Measurements from ENCODE around the gene ATAD3B.

ATAD3B gene

DNA sequence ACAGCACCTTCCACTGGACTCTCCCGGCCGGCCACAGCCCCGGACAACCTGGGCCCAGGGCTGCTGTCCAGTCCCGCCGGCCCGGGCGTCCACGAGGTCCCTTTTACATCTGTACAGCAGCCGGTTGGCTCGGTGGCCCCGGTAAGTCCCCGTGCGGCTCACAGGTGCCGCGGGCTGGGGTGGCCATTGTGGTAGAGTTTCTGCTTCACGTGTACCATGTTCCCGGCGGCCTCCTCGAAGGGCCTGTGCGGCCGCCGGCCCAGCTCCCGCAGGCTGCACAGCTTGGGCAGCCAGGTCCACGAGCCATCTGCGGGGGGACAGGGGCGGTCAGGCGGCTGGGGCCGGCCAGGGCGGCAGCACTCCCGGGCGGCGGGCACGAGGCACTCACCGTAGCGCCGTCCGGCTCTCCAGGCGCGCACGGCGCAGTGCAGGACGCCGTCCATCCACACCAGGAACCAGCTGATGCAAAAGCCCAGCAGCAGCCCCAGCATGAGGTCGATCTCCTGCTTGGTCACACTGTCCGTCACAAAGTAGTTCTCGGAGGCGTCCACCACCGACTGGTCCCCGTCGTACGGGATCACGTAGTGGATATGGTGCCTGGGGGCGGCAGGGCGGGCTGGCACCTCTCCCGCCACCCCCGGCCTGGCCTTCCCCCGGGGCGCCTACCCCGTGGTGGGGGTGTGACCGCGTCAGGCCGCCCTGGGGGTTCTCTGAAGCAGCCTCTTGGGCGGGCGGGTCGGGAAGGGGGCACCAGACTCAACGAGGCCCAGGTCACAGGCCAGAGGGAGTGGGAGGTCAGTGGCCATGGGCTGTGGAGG is 63.8 kb downstream of the ATAD3B start:
- DNase-seq: no peak

DNA sequence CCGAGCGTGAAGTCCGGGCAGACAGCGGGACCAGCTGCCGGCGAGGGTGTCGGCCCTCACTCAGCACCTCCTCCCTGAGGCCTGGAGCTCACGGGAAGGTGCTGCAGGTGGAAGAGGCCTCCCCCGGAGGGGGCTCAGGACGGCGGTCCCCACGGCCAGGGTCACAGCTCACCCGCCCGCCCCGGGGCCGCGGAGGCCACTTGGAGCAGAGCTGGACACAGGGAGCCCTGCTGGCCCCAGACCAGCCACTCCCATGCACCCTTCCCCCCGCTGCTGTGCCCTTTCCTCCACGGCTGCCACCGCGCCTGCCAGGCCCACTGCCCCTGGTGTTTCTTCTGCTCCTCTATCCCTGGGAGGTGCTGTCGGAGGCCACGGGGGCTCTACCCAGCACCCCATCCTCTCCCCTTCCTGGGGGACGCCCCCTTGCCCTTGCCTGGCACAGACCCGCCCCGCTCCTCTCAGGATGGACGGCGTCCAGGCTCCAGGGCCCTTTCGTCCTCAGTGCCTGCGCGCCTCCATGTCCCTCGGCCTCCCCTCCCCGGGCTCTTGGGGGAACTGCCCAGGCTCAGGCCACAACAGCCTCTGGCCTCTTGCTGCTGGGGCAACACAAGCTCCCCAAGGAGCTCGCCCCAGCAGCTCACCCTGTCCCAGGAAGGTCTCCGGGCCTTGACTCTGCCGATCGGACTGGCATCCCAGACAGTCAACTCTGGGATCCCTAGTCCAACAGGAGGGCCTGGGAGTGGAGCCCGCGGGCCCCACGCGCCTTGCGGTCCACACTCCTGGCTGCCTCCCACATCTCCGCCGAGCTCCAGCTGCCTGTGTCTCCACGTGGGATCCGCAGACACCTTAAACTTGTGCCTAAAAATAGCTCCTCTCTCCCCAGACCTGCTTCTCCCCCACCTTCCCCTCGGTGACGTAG is 64.7 kb downstream of the ATAD3B start:
- DNase-seq: no peak

DNA sequence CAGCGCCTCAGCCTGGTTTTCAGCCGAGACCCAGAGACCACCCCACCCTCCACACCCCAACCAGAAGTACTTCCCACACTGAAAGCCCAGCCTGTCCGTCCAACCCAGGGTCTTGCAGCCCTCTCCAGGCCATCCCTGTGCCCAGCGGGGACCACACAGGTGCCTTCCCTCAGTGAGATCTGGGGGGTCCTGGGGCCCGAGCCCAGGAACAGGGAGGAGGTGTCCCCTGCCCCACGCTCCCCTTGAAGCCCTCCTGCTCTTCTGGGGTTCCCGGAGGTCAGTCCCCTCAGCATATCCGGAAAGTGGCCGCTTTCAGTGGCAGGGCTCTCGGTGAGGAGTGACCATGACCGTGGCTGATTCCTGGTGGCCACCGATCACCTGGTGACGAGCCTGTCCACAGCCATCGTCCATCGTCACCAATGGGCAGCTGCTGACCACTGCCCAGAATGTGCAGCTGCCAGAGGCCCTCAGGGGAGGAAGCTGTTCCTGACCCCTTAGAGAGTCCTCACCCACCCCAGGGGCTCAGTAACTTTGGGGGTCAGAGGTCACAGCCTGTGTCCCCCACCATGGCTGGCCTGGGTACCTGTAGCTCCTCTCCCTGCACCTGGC is 65.5 kb downstream of the ATAD3B start:
- DNase-seq: no peak

DNA sequence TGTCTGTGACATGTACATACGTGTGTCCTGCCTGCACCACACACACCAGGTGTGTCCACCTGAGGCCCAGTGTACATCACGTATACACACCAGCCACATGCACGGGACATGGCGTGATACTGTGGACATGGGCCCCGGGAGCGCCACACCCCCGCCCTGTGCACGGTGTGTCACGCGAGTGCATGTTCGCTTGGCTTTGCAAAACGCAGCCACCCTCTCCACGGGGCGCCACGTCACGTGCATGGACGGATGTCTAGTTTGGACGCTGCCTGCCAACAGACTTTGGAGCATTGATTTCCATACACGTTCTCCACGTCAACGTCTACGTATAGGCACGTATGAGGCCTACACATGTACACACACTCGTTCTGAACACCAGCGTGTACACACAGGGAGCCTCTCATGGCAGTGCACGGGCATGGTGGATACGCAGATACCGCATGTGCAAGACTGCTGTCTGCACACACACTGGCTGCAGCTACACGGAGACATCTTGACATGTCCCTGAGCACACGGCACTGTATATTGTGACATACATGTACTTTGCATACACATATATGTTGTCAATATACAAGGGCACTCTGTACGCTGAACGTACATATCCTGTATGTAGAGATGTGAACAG is 66.2 kb downstream of the ATAD3B start:
- no peak for DNase-seq

DNA sequence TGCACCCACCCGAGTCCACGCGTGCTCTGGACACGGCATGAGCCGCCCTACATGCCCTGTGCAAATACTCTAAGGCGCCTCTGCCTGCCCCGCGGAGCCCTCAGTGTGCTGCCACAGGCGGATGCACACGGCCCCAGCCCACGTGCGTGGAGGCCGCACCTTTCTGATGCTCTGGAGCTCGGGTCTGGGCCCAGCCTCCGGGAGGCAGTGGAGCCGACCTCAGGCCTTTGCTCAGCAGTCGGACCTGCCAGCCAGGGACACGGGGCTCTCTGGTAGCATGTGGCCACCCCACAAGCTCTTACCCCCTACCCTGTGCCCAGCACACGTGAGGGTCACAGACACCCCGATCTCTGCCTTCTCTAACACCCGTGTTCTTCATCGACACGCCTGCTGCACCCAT is 66.8 kb downstream of the ATAD3B start:
- no peak for DNase-seq

DNA sequence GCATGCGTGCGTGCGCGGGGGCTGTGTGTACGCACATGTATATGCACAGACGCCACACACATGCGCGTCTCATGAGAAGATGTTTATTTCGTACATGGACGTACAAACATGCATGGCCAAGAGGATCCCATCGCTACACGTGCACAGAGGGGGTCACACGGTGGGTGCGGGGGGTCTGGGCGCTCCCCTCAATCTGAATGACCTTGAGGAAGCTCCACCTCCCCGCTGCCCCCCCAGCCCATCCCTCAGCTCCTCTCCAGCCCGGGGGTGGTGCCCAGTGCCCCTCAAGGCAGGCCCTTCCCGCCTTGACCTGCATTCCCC is 67.4 kb downstream of the ATAD3B start:
- DNase-seq: no peak

DNA sequence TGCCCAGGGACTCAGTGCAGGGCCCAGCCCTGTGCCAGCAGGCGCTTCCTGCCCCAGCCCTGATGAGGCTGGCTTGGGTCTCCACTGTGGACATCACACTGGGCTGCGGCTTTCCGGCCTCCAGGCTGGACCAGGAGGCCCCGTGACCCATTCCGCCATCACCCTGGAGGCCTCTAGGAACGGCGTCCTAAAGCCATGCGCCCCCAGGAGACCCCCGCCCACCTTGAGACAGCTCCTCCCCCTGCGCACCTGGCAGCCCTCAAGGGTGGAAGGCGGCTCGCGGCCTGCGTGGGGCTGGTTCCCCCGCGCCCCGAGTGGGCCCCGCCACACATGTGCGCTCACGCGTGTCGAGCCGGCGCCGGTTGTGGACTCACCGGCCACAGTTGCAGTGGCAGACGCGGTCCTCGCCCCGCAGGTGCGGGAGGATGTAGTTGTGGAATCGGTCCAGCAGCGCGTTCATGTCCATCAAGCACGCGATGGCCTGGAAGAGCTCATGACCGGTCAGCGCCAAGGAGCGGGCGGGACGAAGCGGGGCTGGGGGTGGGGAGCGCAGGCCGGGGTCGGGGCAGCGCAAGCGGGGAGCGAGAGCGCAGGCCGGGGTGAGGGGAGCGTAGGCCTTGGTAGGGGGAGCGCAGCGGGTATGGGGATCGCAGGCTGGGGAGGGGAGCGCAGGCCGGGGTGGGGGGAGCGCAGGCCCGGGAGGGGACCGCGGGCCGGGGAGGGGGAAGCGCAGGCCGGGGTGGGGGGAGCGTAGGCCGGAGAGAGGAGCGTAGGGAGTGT is 67.9 kb downstream of the ATAD3B start:
- DNase-seq: no peak

DNA sequence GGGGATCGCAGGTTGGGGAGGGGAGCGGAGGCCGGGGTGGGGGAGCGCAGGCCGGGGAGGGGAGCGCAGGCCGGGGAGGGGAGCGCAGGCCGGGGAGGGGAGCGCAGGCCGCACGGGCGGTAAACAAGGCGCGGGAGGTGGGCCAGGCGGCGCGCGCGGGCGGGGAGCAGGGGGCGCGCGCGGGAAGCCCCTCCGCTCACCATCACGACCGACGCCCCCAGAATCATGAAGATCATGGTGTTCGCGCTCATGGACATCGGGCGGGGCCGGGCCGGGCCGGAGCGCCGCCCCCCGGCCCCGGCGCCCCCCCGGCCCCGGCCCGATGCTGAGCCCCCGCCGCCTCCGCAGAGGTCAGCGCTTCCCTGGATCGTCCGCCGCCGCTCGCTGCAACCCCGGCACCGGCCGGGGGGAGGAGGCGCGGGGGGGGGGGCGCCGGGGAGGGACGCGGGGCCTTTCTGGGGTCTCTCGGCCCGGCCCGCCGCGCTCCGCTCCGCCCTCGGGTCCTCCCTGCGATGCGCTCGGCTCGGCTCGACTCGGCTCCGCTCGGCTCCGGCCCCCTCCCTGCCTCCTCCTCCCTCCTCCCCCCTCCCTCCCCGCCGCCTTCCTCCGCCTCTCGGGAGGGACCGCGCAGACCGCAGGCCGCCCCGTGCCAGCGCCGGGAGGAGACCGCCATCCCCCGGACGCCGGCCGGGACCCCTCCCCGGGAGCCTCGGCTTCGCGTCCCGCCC is 68.7 kb downstream of the ATAD3B start, which contains the start of gene TMEM240:
TSS of gene TMEM240 (minus strand) at position 535 of the 728 bp plus-strand sequence. CDS start at position 257, 278 bp downstream.
- DNase-seq: no peak

DNA sequence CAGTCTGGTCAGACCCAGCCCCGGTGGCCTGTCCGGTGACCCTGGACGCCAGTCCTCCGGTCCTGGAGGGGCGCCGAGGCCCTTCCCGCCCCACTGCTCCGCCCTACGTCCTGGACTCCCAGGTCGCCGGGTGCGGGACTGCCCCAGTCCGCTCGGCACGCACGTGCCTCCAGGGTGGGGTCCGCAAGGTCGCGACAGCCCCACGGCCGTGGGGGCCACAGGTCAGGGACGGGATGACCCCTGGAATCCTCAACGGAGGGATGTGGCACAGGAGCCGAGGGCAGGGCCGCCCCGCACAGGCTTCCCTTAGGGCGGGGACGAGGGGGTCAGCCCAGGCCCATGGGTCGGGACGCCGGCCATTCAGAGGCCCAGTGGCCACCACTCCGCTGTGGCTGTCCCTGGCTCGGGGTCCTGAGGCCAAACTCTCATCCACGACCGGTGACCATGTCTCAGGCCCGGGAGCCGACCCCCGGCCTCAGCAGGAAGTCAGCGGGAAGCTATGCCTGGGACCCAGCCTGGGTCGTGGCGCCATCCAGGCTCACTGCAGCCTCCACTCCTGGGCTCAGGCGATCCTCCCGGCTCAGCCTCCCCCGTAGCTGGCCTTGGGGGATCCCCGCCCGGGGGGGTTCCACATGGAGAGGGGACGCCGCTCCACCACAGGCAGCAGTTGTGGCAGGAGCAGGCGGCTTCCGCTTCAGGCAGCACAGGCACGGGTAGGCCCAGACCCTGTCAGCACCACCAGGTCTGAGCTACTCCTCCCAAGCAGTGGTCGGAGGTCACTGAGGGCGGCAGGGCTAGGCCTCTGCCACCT is 69.5 kb downstream of the ATAD3B start:
- DNase-seq: no peak

DNA sequence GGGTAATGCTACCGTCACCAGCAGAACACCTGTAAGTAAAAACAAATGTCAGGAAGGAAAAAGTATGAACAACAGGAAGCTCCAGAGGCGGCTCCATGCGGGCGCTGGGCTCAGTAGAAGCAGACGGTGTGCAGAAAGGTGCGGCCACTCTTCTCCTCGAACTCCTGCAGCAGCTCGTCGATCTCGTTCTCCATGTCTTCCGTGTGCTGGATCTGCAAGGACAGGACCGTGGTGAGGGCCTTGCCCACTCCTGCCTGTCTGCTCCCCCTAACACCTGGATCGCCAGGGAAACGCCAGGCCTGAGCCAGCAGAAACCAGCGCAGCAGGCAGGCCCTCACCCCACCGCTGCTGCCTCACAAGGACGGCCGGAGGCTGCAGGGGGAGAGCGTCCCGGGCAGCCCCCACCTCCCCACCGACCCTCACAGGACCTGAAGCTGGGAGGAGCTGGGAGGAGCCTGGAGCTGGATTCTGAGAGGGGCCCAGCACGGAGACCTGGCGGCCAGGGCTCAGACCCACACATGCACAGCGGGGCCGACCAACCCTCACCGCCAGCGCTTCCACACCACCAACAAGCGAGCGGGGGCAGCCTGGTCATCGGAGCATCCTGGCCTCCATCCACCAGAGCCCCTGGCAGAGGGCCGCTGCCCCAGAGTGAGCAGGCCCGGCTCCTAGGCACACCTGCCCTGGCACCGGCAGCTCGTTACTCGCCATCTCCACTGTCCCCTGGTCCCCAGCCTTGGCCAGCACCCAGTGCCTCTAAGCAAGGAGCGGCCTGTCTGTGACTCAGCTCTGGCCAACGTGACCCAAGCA is 70.6 kb downstream of the ATAD3B start:
- DNase-seq: no peak

DNA sequence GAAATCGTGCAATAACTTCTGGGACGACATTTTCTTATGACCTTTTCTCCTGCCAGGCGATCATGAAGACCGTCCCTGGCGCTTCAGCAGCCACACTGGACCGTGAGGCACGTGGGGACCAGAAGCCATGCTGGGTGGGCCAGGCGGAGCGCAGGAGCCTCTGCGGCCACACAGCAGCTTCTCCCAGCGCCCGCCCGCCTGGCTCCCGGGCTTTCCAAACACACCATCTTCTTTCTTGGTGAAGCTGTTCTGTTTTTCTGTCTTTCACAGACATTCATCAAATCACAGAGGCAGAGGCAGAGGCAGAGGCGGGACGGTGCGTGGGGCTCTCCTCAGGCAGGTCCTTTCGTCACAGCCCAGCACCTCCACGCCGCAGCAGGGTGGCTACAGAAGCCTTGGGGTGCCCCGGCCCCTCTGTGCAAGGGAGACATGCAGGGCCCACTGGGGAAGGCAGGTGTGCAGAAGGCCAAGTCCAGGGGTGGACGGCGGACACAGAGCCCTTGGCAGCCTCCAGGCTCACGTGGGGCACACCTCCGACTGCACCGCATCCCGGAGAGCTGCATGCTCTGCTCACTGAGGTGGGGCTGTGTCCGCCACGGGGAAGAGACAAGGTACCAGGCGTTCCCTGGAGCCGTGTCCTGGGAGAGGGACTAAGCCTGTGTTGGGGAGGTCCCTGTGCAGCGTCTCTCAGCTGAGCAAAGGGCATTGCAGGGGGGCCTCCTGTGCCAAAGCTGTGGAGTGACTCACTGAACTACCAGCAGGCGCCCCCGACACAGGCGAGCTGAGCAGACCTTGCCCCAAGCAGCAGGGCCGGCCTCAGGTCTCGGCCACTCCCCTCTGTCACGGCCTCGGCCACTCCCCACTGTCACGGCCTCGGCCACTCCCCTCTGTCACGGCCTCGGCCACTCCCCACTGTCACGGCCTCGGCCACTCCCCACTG is 71.5 kb downstream of the ATAD3B start:
- no peak for DNase-seq

DNA sequence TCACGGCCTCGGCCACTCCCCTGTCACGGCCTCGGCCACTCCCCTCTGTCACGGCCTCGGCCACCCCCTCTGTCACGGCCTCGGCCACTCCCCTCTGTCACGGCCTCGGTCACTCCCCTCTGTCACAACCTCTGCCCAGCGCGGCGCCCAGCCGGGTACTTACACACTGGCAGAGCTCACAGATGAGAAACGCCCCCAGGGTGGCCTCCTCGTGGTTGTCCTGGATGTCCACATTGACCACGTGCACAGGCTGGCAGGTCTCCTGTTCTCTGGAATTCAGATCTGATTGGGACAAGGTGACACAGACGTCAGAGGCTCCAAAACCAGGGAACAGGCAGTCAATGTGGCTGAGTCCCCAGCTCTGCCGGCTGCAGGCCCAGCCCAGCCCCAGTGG is 72.1 kb downstream of the ATAD3B start:
- no peak for DNase-seq

DNA sequence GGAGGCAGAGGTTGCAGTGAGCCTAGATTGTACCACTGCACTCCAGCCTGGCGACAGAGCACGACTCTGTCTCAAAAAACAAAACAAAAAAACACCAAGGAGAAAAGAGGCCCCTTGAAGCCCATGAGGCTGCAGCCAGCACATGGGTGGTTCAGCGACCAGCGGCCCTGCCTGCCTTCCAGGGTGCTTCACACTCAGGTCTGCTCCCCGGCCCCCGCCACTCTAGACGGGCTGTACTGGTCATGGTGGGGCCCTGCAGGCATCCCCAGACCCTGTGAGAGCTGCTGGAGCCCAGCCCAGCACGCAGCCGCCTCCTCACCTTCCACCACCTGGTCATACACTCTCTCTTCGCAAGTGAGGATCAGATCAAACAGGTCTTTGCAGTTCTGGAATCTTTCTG is 73.0 kb downstream of the ATAD3B start:
- no peak for DNase-seq

Data from KG1 (cell line).